IMR-90 (cell line): ENCODE data around the gene SSBP2. TPM values are rescaled to one million over a fixed set of nuclear protein-coding genes. Genes with fewer than 3 reads are reported as not detected.

Experiments
- ATAC-seq: fragments of 200-7000 bp; cut with Tn5 transposase; 2 replicates; pipeline ENCODE4 v1.9.1; 2020; ENCODE audit warnings: low read depth, mild to moderate bottlenecking, moderate library complexity
- BruUV-seq: library from RNA; stranded (reverse); fragments of 400-500 nt; replicated peaks from 2 replicates; lab custom pipeline; 2021; lab: Mats Ljungman, UMichigan
- CTCF ChIA-PET: fragments of 300-600 bp; formaldehyde crosslinking; extraction: SDS; loops from one replicate; lab custom pipeline; 2021; ENCODE audit warnings: antibody characterized with exemption; lab: Yijun Ruan, JAX
- POLR2A ChIA-PET: fragments of 300-600 bp; sonication (Branson Sonifier 250); formaldehyde crosslinking; loops from one replicate; lab custom pipeline; 2022; ENCODE audit warnings: antibody characterized with exemption; ENCODE audit not compliant: unreplicated experiment; lab: Charles Lee
- DNase-seq: peaks from one replicate; pipeline ENCODE4 v3.0.0; 2013
- H2AFZ ChIP-seq: replicated peaks from 2 replicates; pipeline ENCODE3; 2013; ENCODE audit warnings: low read length, mild to moderate bottlenecking; ENCODE audit not compliant: poor library complexity
- H2AK5ac ChIP-seq: 2 replicates; pipeline ENCODE4 v1.6.1; 2013; ENCODE audit warnings: low read depth, low read length, inconsistent platforms
- H2AK9ac ChIP-seq: replicated peaks from 2 replicates; pipeline ENCODE3; 2013; ENCODE audit warnings: mild to moderate bottlenecking, low read depth, low read length, moderate library complexity; ENCODE audit not compliant: poor library complexity
- H2BK120ac ChIP-seq: 2 replicates; pipeline ENCODE4 v1.6.1; 2013; ENCODE audit warnings: low read depth, low read length, inconsistent platforms
- H2BK15ac ChIP-seq: 3 replicates; pipeline ENCODE4 v1.6.1; 2013; ENCODE audit warnings: low read depth, low read length, inconsistent platforms
- H2BK20ac ChIP-seq: 2 replicates; pipeline ENCODE4 v1.6.1; 2013; ENCODE audit warnings: low read depth, mild to moderate bottlenecking, inconsistent platforms, low read length, moderate library complexity
- H2BK5ac ChIP-seq: 2 replicates; pipeline ENCODE4 v1.6.1; 2013; ENCODE audit warnings: mild to moderate bottlenecking, low read depth, low read length, inconsistent platforms; ENCODE audit not compliant: poor library complexity, severe bottlenecking
- H3K14ac ChIP-seq: replicated peaks from 2 replicates; pipeline ENCODE4 v1.6.1; 2013; ENCODE audit warnings: low read depth, low read length, inconsistent platforms
- H3K18ac ChIP-seq: 2 replicates; pipeline ENCODE4 v1.6.1; 2013; ENCODE audit warnings: low read depth, low read length, control low read depth
- H3K23ac ChIP-seq: 2 replicates; pipeline ENCODE4 v1.6.1; 2013; ENCODE audit warnings: low read depth, low read length, inconsistent platforms
- H3K27ac ChIP-seq: 2 replicates; pipeline ENCODE4 v1.5.1; 2013; ENCODE audit warnings: mild to moderate bottlenecking, control low read depth, low read length; ENCODE audit not compliant: insufficient read depth
- H3K27me3 ChIP-seq: 2 replicates; pipeline ENCODE4 v1.6.1; 2013; ENCODE audit warnings: low read length; ENCODE audit not compliant: control insufficient read depth, insufficient read depth
- H3K36me3 ChIP-seq: 2 replicates; pipeline ENCODE4 v1.6.1; 2013; ENCODE audit warnings: low read length, mixed read lengths; ENCODE audit not compliant: control insufficient read depth, insufficient read depth
- H3K4ac ChIP-seq: 2 replicates; pipeline ENCODE4 v1.6.1; 2013; ENCODE audit warnings: low read depth, low read length, inconsistent platforms
- H3K4me1 ChIP-seq: 2 replicates; pipeline ENCODE4 v1.6.1; 2013; ENCODE audit warnings: low read length, mixed read lengths; ENCODE audit not compliant: control insufficient read depth, insufficient read depth
- H3K4me2 ChIP-seq: 2 replicates; pipeline ENCODE4 v1.6.1; 2013; ENCODE audit warnings: low read depth, mild to moderate bottlenecking, control low read depth, low read length, moderate library complexity
- H3K4me3 ChIP-seq: 2 replicates; pipeline ENCODE4 v1.5.1; 2013; ENCODE audit warnings: low read depth, mild to moderate bottlenecking, control low read depth, low read length, moderate library complexity; ENCODE audit not compliant: insufficient read depth
- H3K56ac ChIP-seq: 2 replicates; pipeline ENCODE4 v1.6.1; 2013; ENCODE audit warnings: low read length, inconsistent platforms; ENCODE audit not compliant: insufficient read depth; ENCODE audit errors: extremely low read depth
- H3K79me1 ChIP-seq, 2 experiments: 2 replicates each; pipeline ENCODE4 v1.6.1; 2013; ENCODE audit warnings: low read length in 2 of 2, inconsistent platforms in 1 of 2, low read depth in 1 of 2
- H3K9ac ChIP-seq: 2 replicates; pipeline ENCODE4 v1.6.1; 2013; ENCODE audit warnings: low read depth, low read length, control low read depth
- H3K9me1 ChIP-seq: 2 replicates; pipeline ENCODE4 v1.6.1; 2013; ENCODE audit warnings: low read length, inconsistent platforms; ENCODE audit not compliant: insufficient read depth
- H3K9me3 ChIP-seq: 2 replicates; pipeline ENCODE4 v1.6.1; 2013; ENCODE audit warnings: low read length; ENCODE audit not compliant: control insufficient read depth, insufficient read depth
- H4K20me1 ChIP-seq: 2 replicates; pipeline ENCODE4 v1.6.1; 2013; ENCODE audit warnings: low read length, inconsistent platforms; ENCODE audit not compliant: insufficient read depth
- H4K5ac ChIP-seq: 2 replicates; pipeline ENCODE4 v1.6.1; 2013; ENCODE audit warnings: mild to moderate bottlenecking, low read depth, low read length, control low read depth
- H4K8ac ChIP-seq, 2 experiments: 2 replicates each; pipeline ENCODE4 v1.6.1; 2013; ENCODE audit warnings: low read depth in 2 of 2, low read length in 2 of 2, control low read depth in 1 of 2, inconsistent platforms in 1 of 2
- H4K91ac ChIP-seq: 2 replicates; pipeline ENCODE4 v1.6.1; 2013; ENCODE audit warnings: low read depth, low read length, inconsistent platforms; ENCODE audit not compliant: insufficient read depth
- BHLHE40 ChIP-seq: fragments of 150-350 bp; IDR thresholded peaks from 2 replicates; pipeline ENCODE4 v1.6.1; 2016; ENCODE audit warnings: mild to moderate bottlenecking, low read depth, low read length
- MXI1 ChIP-seq: IDR thresholded peaks from 2 replicates; pipeline ENCODE4 v1.6.1; 2012; ENCODE audit warnings: low read depth, mild to moderate bottlenecking, low read length, moderate library complexity, borderline replicate concordance
- POLR2A ChIP-seq: IDR thresholded peaks from 2 replicates; pipeline ENCODE4 v1.6.1; 2012; ENCODE audit warnings: mild to moderate bottlenecking, low read depth, low read length
- dilution Hi-C: fragments of 300-500 bp; cut with HindIII; formaldehyde crosslinking; loops from one replicate; pipeline ENCODE4 v1.14.3; 2018; ENCODE audit warnings: low sequenced_read_pairs; ENCODE audit not compliant: unreplicated experiment
- in situ Hi-C: fragments of 300-500 bp; cut with MboI; formaldehyde crosslinking; loops from 3 replicates; pipeline ENCODE4 v1.14.3; 2019; ENCODE audit warnings: low sequenced_read_pairs, inconsistent platforms, mixed read lengths
- intact Hi-C: fragments of 100-400 bp; cut with micrococcal nuclease; formaldehyde crosslinking; loops from 2 replicates; pipeline ENCODE4 v1.10.0; 2022
- polyA plus RNA-seq, 3 experiments: library from polyadenylated mRNA; depleted of rRNA; stranded (reverse); fragments of >200 nt; gene quantifications; 2 replicates each; pipeline ENCODE4 v1.2.3, GENCODE V29; 2012; ENCODE audit warnings: low replicate concordance in 1 of 3
- total RNA-seq: library from RNA; depleted of rRNA; stranded (reverse); fragments of >200 nt; gene quantifications from 2 replicates; pipeline ENCODE4 v1.2.3, GENCODE V29; 2012

The SSBP2 gene
- total and polyA plus RNA-seq, 2 of the 4 experiments (the other 2 are of a cell fraction) = 38.4 to 42.7 TPM

DNA sequence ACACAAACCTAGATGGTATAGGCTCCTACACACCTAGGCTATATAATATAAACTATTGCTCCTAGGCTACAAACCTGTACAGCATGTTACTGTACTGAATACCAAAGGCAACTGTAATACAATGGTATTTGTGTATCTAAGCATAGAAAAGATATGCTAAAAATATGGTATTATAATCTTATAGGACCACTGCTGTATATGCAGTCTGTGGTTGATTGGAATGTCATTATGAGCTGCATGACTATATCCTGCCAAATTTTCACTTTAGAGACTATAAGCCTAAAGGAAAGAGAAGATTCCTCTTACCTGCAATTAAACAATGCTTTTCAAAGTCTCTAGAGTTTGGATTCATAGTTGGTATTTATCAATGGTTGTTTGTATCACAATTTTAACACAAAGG is 332.3 kb downstream of the SSBP2 start:
- no peak overlapping the region for H3K18ac ChIP-seq
- H4K5ac ChIP-seq = no peak overlapping the region
- no peak overlapping the region for H3K56ac ChIP-seq
- no peaks in the 10 kb centered on the region for H3K27me3 ChIP-seq
- H3K4me3 ChIP-seq = no peak overlapping the region
- no peak overlapping the region for H3K23ac ChIP-seq
- in situ Hi-C loops = no loop called here
- H3K4ac ChIP-seq = no peak overlapping the region
- H2BK120ac ChIP-seq = no peak overlapping the region
- H3K27ac ChIP-seq = no peak overlapping the region
- TF ChIP-seq BHLHE40 (no peak), POLR2A (no peak), MXI1 (no peak)
- POLR2A ChIA-PET = no interaction called here
- CTCF ChIA-PET = no interaction called here
- BruUV-seq = no TSS peak
- intact Hi-C loops = no loop called here
- ATAC-seq (no peak), DNase-seq (peak; percentile 42)
- no peak overlapping the region for H2BK20ac ChIP-seq
- H2BK5ac ChIP-seq = no peak overlapping the region
- no peak overlapping the region for H3K4me2 ChIP-seq
- H3K9me3 ChIP-seq = no peaks in the 10 kb centered on the region
- dilution Hi-C loops = no loop called here
- H4K91ac ChIP-seq = no peak overlapping the region
- no peak overlapping the region for H2BK15ac ChIP-seq
- no peak overlapping the region for H4K8ac ChIP-seq
- peaks cover 12% of the 10 kb centered on the region for H3K9me1 ChIP-seq
- no peaks in the 10 kb centered on the region for H4K20me1 ChIP-seq
- H3K36me3 ChIP-seq = no peaks in the 10 kb centered on the region; the same call in 1 of the 2 replicates
- H2AK5ac ChIP-seq = no peak overlapping the region
- peaks cover 0 to 11% of the 10 kb centered on the region in 2 experiments; a peak in 1 of 4 replicates for H3K79me1 ChIP-seq
- no peak overlapping the region for H3K9ac ChIP-seq
- H3K14ac ChIP-seq = no peak overlapping the region
- H2AFZ ChIP-seq = no peak overlapping the region
- H3K4me1 ChIP-seq = peaks cover 14% of the 10 kb centered on the region
- H2AK9ac ChIP-seq = no peak overlapping the region
